Measurements from ENCODE around the gene NBEAL2.
A peak's percentile ranks its signal among the peaks of the same experiment; 100 is the strongest.

Gene NBEAL2

GRCh38 chr3:47016934-47017435 lies 37.5 kb downstream of the NBEAL2 start:
- Histone ChIP-seq H3K36me3 (ENCODE audit: insufficient read depth, low read length) (peaks cover 69% of the 10 kb centered on the region; the same call in 1 of the 2 replicates), H3K9ac (ENCODE audit: low read length) (no peak overlapping the region), H2AFZ (ENCODE audit: low read length) (no peak overlapping the region), H3K4me1 (ENCODE audit: insufficient read depth, low read length, severe bottlenecking) (peaks cover 25% of the 10 kb centered on the region), H3K27ac (ENCODE audit: low read depth, low read length, poor library complexity, severe bottlenecking) (peak overlapping the region; percentile 60), H3K9me2 (ENCODE audit: low read depth, low read length) (no peaks in the 10 kb centered on the region), H3K4me2 (ENCODE audit: low read length) (no peak overlapping the region), H4K20me1 (ENCODE audit: insufficient read depth, low read length) (no peaks in the 10 kb centered on the region), H3K79me2 (ENCODE audit: insufficient read depth, low read length) (no peaks in the 10 kb centered on the region), H3K4me3 (ENCODE audit: low read depth, low read length, poor library complexity, severe bottlenecking) (no peak overlapping the region), H3F3A (ENCODE audit: insufficient read depth, low read length) (no peaks in the 10 kb centered on the region), H3K27me3 (ENCODE audit: insufficient read depth, low read length) (no peaks in the 10 kb centered on the region), H3K9me3 (ENCODE audit: low read length) (no peaks in the 10 kb centered on the region)
- TF ChIP-seq EZH2 (IDR thresholded peaks at IDR 0.05; ENCODE audit: borderline replicate concordance, low read length) (no peak), CTCF (IDR thresholded peaks at IDR 0.05; ENCODE audit: low read length) (no peak)

- Histone ChIP-seq H2AFZ (ENCODE audit: low read length) (no peak overlapping the region), H3K4me3 (ENCODE audit: low read depth, low read length, poor library complexity, severe bottlenecking) (no peak overlapping the region), H3K4me2 (ENCODE audit: low read length) (no peak overlapping the region; the same call in 1 of the 2 replicates), H3K9me2 (ENCODE audit: low read depth, low read length) (no peaks in the 10 kb centered on the region), H3K9ac (ENCODE audit: low read length) (no peak overlapping the region), H3K27me3 (ENCODE audit: insufficient read depth, low read length) (no peaks in the 10 kb centered on the region), H3K9me3 (ENCODE audit: low read length) (no peaks in the 10 kb centered on the region), H3K36me3 (ENCODE audit: insufficient read depth, low read length) (peaks cover 74% of the 10 kb centered on the region; the same call in 1 of the 2 replicates), H4K20me1 (ENCODE audit: insufficient read depth, low read length) (no peaks in the 10 kb centered on the region), H3F3A (ENCODE audit: insufficient read depth, low read length) (no peaks in the 10 kb centered on the region), H3K27ac (ENCODE audit: low read depth, low read length, poor library complexity, severe bottlenecking) (peak overlapping the region; percentile 60), H3K4me1 (ENCODE audit: insufficient read depth, low read length, severe bottlenecking) (peaks cover 25% of the 10 kb centered on the region), H3K79me2 (ENCODE audit: insufficient read depth, low read length) (no peaks in the 10 kb centered on the region)
- no peak for TF ChIP-seq CTCF (IDR thresholded peaks at IDR 0.05; ENCODE audit: low read length)
- no peak for TF ChIP-seq EZH2 (IDR thresholded peaks at IDR 0.05; ENCODE audit: borderline replicate concordance, low read length)
Measured at GRCh38 chr3:47017504-47018268, 38.2 kb downstream of the NBEAL2 start.

- H3K9me2 ChIP-seq (ENCODE audit: low read depth, low read length) = no peaks in the 10 kb centered on the region
Measured at GRCh38 chr3:47018269-47018611, 38.8 kb downstream of the NBEAL2 start.

More at GRCh38 chr3:47018269-47018611, 38.8 kb downstream of the NBEAL2 start:
- Histone ChIP-seq H3K4me3 (ENCODE audit: low read depth, low read length, poor library complexity, severe bottlenecking) (no peak overlapping the region), H3K9me3 (ENCODE audit: low read length) (no peaks in the 10 kb centered on the region), H3K9ac (ENCODE audit: low read length) (no peak overlapping the region), H3K4me1 (ENCODE audit: insufficient read depth, low read length, severe bottlenecking) (peaks cover 21% of the 10 kb centered on the region), H3K79me2 (ENCODE audit: insufficient read depth, low read length) (no peaks in the 10 kb centered on the region), H3K36me3 (ENCODE audit: insufficient read depth, low read length) (peaks cover 78% of the 10 kb centered on the region; the same call in 1 of the 2 replicates), H3F3A (ENCODE audit: insufficient read depth, low read length) (no peaks in the 10 kb centered on the region), H3K27me3 (ENCODE audit: insufficient read depth, low read length) (no peaks in the 10 kb centered on the region), H2AFZ (ENCODE audit: low read length) (no peak overlapping the region), H3K27ac (ENCODE audit: low read depth, low read length, poor library complexity, severe bottlenecking) (no peak overlapping the region), H4K20me1 (ENCODE audit: insufficient read depth, low read length) (no peaks in the 10 kb centered on the region), H3K4me2 (ENCODE audit: low read length) (no peak overlapping the region)
- TF ChIP-seq CTCF (IDR thresholded peaks at IDR 0.05; ENCODE audit: low read length) = no peak
- no peak for TF ChIP-seq EZH2 (IDR thresholded peaks at IDR 0.05; ENCODE audit: borderline replicate concordance, low read length)
